Neuronal stem cell (in vitro differentiated cells): Measurements from ENCODE around the gene ZNF697.
"Not testable (repeated sequence)": the region's sequence is repeated elsewhere in the genome, so short reads cannot be mapped to it uniquely, and the experiment has no call there.

Experiments used
- DNase-seq: peaks from one replicate; pipeline ENCODE4 v3.0.0-alpha.2; 2013; ENCODE audit warnings: low spot score
- H2AFZ ChIP-seq: one replicate; pipeline ENCODE4 v1.6.1; 2013; ENCODE audit warnings: mild to moderate bottlenecking, low read length, inconsistent platforms
- H2AK5ac ChIP-seq: 2 replicates; pipeline ENCODE4 v1.6.1; 2013; ENCODE audit warnings: low read depth, mild to moderate bottlenecking, inconsistent platforms, low read length, moderate library complexity, mixed read lengths
- H2BK120ac ChIP-seq: 2 replicates; pipeline ENCODE4 v1.6.1; 2013; ENCODE audit warnings: low read depth, mild to moderate bottlenecking, inconsistent platforms, low read length, moderate library complexity, mixed read lengths
- H2BK12ac ChIP-seq: one replicate; pipeline ENCODE4 v1.6.1; 2013; ENCODE audit warnings: low read length, inconsistent platforms
- H2BK15ac ChIP-seq: 2 replicates; pipeline ENCODE4 v1.6.1; 2013; ENCODE audit warnings: mild to moderate bottlenecking, low read length, inconsistent platforms, mixed read lengths
- H2BK5ac ChIP-seq: one replicate; pipeline ENCODE4 v1.6.1; 2013; ENCODE audit warnings: inconsistent platforms, mild to moderate bottlenecking, low read length, moderate library complexity
- H3K14ac ChIP-seq: one replicate; pipeline ENCODE4 v1.6.1; 2013; ENCODE audit warnings: low read length, inconsistent platforms
- H3K18ac ChIP-seq: 2 replicates; pipeline ENCODE4 v1.6.1; 2013; ENCODE audit warnings: low read length, inconsistent platforms
- H3K23ac ChIP-seq: 2 replicates; pipeline ENCODE4 v1.6.1; 2013; ENCODE audit warnings: low read depth, mild to moderate bottlenecking, mixed read lengths, low read length, inconsistent platforms; ENCODE audit not compliant: poor library complexity
- H3K27ac ChIP-seq: replicated peaks from 3 replicates; pipeline ENCODE4 v1.5.1; 2013; ENCODE audit warnings: low read length, inconsistent platforms
- H3K27me3 ChIP-seq, 3 experiments: 2 replicates each; pipeline ENCODE4 v1.6.1; 2013; ENCODE audit warnings: low read length in 3 of 3, mild to moderate bottlenecking in 2 of 3, inconsistent platforms in 1 of 3, low read depth in 1 of 3, mixed read lengths in 1 of 3, moderate library complexity in 1 of 3; ENCODE audit not compliant: control insufficient read depth in 3 of 3, insufficient read depth in 3 of 3
- H3K36me3 ChIP-seq, 2 donors: replicated peaks in 1 of 2; 2 replicates each; pipeline ENCODE4 v1.6.1; 2013; ENCODE audit warnings: low read length in 2 of 2; ENCODE audit not compliant: control insufficient read depth in 2 of 2, insufficient read depth in 2 of 2
- H3K4ac ChIP-seq: 2 replicates; pipeline ENCODE4 v1.6.1; 2013; ENCODE audit warnings: inconsistent platforms, mild to moderate bottlenecking, low read length, moderate library complexity
- H3K4me1 ChIP-seq, 2 donors: 1 replicate in 1 of 2; 2 replicates in 1 of 2; pipeline ENCODE4 v1.6.1; 2013; ENCODE audit warnings: low read length in 2 of 2, low read depth in 1 of 2; ENCODE audit not compliant: control insufficient read depth in 2 of 2, insufficient read depth in 1 of 2
- H3K4me2 ChIP-seq: one replicate; pipeline ENCODE4 v1.6.1; 2013; ENCODE audit warnings: mild to moderate bottlenecking, low read length, inconsistent platforms; ENCODE audit not compliant: insufficient read depth, poor library complexity, severe bottlenecking
- H3K4me3 ChIP-seq, 2 donors: 2 replicates each; pipeline ENCODE4 v1.5.1; 2013; ENCODE audit warnings: low read length in 2 of 2, mild to moderate bottlenecking in 2 of 2, inconsistent platforms in 1 of 2, moderate library complexity in 1 of 2
- H3K79me1 ChIP-seq: one replicate; pipeline ENCODE4 v1.6.1; 2013; ENCODE audit warnings: low read depth, mild to moderate bottlenecking, inconsistent platforms, low read length, moderate library complexity
- H3K9ac ChIP-seq: one replicate; pipeline ENCODE4 v1.6.1; 2013; ENCODE audit warnings: mild to moderate bottlenecking, low read depth, low read length, inconsistent platforms; ENCODE audit not compliant: poor library complexity
- H3K9me3 ChIP-seq, 2 donors: replicated peaks in 1 of 2; 2 replicates each; pipeline versions ENCODE3 to v1.6.1; 2013; ENCODE audit warnings: low read length in 2 of 2, mild to moderate bottlenecking in 2 of 2, inconsistent platforms in 1 of 2, low read depth in 1 of 2, mixed read lengths in 1 of 2, moderate library complexity in 1 of 2; ENCODE audit not compliant: control insufficient read depth in 2 of 2, insufficient read depth in 1 of 2
- H4K8ac ChIP-seq: one replicate; pipeline ENCODE4 v1.6.1; 2013; ENCODE audit warnings: low read depth, mild to moderate bottlenecking, inconsistent platforms, low read length, moderate library complexity
- H4K91ac ChIP-seq: one replicate; pipeline ENCODE4 v1.6.1; 2013; ENCODE audit warnings: low read length, low read depth, mild to moderate bottlenecking, inconsistent platforms; ENCODE audit not compliant: poor library complexity
- WGBS, 2 donors: extraction: QIAGEN DNeasy Blood & Tissue Kit; methylation state at CpG; one replicate each; pipeline ENCODE4 v1.1.7; 2013; ENCODE audit warnings: missing lambda C conversion rate in 2 of 2, mixed read lengths in 1 of 2; ENCODE audit not compliant: insufficient read length in 2 of 2, insufficient replicate concordance in 1 of 2; ENCODE audit errors: extremely low coverage in 2 of 2; 5-methylcytosine and 5-hydroxymethylcytosine counted together

ZNF697 gene

DNA sequence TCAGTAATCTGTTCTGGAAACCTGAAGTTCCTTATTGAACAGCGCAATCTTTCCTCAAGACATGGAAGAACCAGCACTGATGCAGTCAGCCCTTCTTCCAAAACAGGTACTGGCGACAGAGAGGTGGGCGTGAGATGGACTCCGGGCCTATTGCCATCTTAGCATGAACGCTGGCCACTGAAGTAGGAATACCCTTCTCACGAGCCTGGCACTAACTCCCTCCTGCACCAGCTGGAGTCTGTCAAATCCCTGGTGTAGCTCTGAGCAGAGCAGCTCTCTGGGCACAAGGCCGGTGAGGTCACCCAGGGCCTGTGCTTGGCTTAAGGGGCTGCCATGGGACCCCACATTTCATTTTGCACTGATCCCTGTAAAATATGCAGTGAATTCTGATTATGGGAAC is 33.0 kb downstream of the ZNF697 start:
- H3K9me3 ChIP-seq, H2AFZ ChIP-seq, H3K4me3 ChIP-seq, H3K23ac ChIP-seq, H2BK5ac ChIP-seq, H3K4me1 ChIP-seq, H3K4ac ChIP-seq, H3K36me3 ChIP-seq, H3K18ac ChIP-seq, H3K27ac ChIP-seq, H2BK15ac ChIP-seq, H3K9ac ChIP-seq, DNase-seq, H3K4me2 ChIP-seq, H2BK12ac ChIP-seq, H2AK5ac ChIP-seq, H3K79me1 ChIP-seq, H4K8ac ChIP-seq, H4K91ac ChIP-seq, H3K27me3 ChIP-seq, H2BK120ac ChIP-seq: not testable (repeated sequence)
- H3K14ac ChIP-seq: peak overlapping the region; percentile 40
- no CpG with 5 or more reads among the region's 7 CpGs for WGBS, 2 donors

GRCh38 chr1:119613769-119614720 is 34.0 kb downstream of the ZNF697 start:
- Histone ChIP-seq H4K8ac (no peak overlapping the region), H3K9me3 (no peaks in the 10 kb centered on the region), H3K79me1 (no peaks in the 10 kb centered on the region), H3K36me3 (no peaks in the 10 kb centered on the region), H2AK5ac (no peak overlapping the region), H2BK120ac (no peak overlapping the region), H2BK15ac (no peak overlapping the region), H2AFZ (no peak overlapping the region), H3K27ac (no peak overlapping the region), H3K23ac (no peak overlapping the region), H3K4me1 (peaks cover 0 to 3% of the 10 kb centered on the region in 2 donors), H3K27me3 (peaks cover 0 to 3% (median 0%) of the 10 kb centered on the region in 3 experiments), H4K91ac (no peak overlapping the region), H3K4me2 (no peak overlapping the region), H3K4me3 (no peak overlapping the region), H3K18ac (no peak overlapping the region), H2BK5ac (no peak overlapping the region), H3K4ac (no peak overlapping the region), H3K14ac (no peak overlapping the region), H3K9ac (no peak overlapping the region), H2BK12ac (no peak overlapping the region)
- WGBS, 2 donors: no CpG with 5 or more reads among the region's 9 CpGs
- peak; percentile 89 for DNase-seq

- peak; percentile 62 for DNase-seq
- Histone ChIP-seq H2BK5ac (no peak overlapping the region), H2BK15ac (no peak overlapping the region), H2AFZ (peak overlapping the region; percentile 43), H4K91ac (no peak overlapping the region), H3K9ac (no peak overlapping the region), H3K4me1 (peaks cover 0 to 3% of the 10 kb centered on the region in 2 donors), H3K4ac (no peak overlapping the region), H4K8ac (no peak overlapping the region), H3K9me3 (no peaks in the 10 kb centered on the region), H2BK12ac (no peak overlapping the region), H3K4me3 (no peak overlapping the region), H3K23ac (no peak overlapping the region), H2AK5ac (no peak overlapping the region), H3K14ac (no peak overlapping the region), H3K18ac (no peak overlapping the region), H3K4me2 (no peak overlapping the region), H3K36me3 (no peaks in the 10 kb centered on the region), H3K79me1 (no peaks in the 10 kb centered on the region), H3K27ac (no peak overlapping the region), H2BK120ac (no peak overlapping the region), H3K27me3 (peaks cover 0 to 6% (median 0%) of the 10 kb centered on the region in 3 experiments)
- WGBS, 2 donors: no CpG with 5 or more reads among the region's 8 CpGs
Measured at GRCh38 chr1:119611701-119612113, 36.4 kb downstream of the ZNF697 start.

DNA sequence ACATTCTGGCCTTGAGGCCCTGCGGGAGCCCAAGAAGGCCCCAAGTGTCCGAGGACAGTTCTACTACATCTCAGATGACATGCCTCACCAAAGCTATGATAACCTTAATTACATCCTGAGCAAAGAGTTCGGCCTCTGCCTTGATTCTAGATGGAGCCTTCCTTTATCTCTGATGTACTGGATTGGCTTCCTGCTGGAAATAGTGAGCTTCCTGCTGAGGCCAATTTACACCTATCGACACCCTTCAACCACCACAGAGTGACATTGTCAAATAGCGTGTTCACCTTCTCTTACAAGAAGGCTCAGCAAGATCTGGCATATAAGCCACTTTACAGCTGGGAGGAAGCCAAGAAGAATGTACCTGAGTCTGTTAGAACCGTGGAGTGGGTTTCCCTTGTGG is 39.2 kb downstream of the ZNF697 start:
- H4K91ac ChIP-seq, H2BK15ac ChIP-seq, H2BK5ac ChIP-seq, H3K27me3 ChIP-seq, H3K4me1 ChIP-seq, H4K8ac ChIP-seq, H3K79me1 ChIP-seq, H3K27ac ChIP-seq, H3K36me3 ChIP-seq, H3K4me3 ChIP-seq, H3K14ac ChIP-seq, H2AFZ ChIP-seq, H3K4me2 ChIP-seq, H3K4ac ChIP-seq, H2AK5ac ChIP-seq, H3K9ac ChIP-seq, H2BK12ac ChIP-seq, H3K18ac ChIP-seq, DNase-seq, H3K9me3 ChIP-seq, H3K23ac ChIP-seq, H2BK120ac ChIP-seq: not testable (repeated sequence)
- WGBS, 2 donors: no CpG with 5 or more reads among the region's 6 CpGs
